Measurements from ENCODE around the gene GLYATL3.
A peak's percentile ranks its signal among the peaks of the same experiment; 100 is the strongest.
"Not testable (repeated sequence)": the region's sequence is repeated elsewhere in the genome, so short reads cannot be mapped to it uniquely, and the experiment has no call there.

The GLYATL3 gene

GRCh38 chr6:49499623-49500022 is at the start of gene GLYATL3:
GLYATL3 (plus strand) TSS chr6:49499923; CDS start chr6:49511991, 12,068 bp downstream.
- no peak for DNase-seq

GRCh38 chr6:49453221-49453620 is 46.5 kb upstream of the GLYATL3 start:
- no peak for DNase-seq

- no peak for DNase-seq
Measured at GRCh38 chr6:49454787-49455709, 44.7 kb upstream of the GLYATL3 start.

GRCh38 chr6:49457771-49458170 is 42.0 kb upstream of the GLYATL3 start:
- no peak for DNase-seq

- DNase-seq: no peak
Measured at GRCh38 chr6:49462071-49462470, 37.7 kb upstream of the GLYATL3 start.

GRCh38 chr6:49462599-49462926 is 37.2 kb upstream of the GLYATL3 start:
- DNase-seq: no peak

- peak; percentile 92 for DNase-seq
Measured at GRCh38 chr6:49462927-49463611, 36.7 kb upstream of the GLYATL3 start, which contains the start of the genes CENPQ and MMUT. CENPQ (plus strand) TSS chr6:49463370; CDS start chr6:49470177, 6,807 bp downstream. MMUT (minus strand) TSS chr6:49463253; CDS start chr6:49459466, 3,787 bp downstream.

GRCh38 chr6:49463612-49463967 is 36.1 kb upstream of the GLYATL3 start:
- no peak for DNase-seq

- no peak for DNase-seq
Measured at GRCh38 chr6:49464691-49465090, 35.0 kb upstream of the GLYATL3 start.

- no peak for DNase-seq
Measured at GRCh38 chr6:49468042-49468441, 31.7 kb upstream of the GLYATL3 start.

- DNase-seq: not testable (repeated sequence)
Measured at GRCh38 chr6:49476564-49476963, 23.2 kb upstream of the GLYATL3 start.

- no peak for DNase-seq
Measured at GRCh38 chr6:49479308-49479970, 20.3 kb upstream of the GLYATL3 start.

- DNase-seq: not testable (repeated sequence)
Measured at GRCh38 chr6:49481846-49482245, 17.9 kb upstream of the GLYATL3 start.

- not testable (repeated sequence) for DNase-seq
Measured at GRCh38 chr6:49483380-49483779, 16.3 kb upstream of the GLYATL3 start.

- DNase-seq: no peak
Measured at GRCh38 chr6:49490633-49491032, 9.1 kb upstream of the GLYATL3 start.

- no peak for DNase-seq
Measured at GRCh38 chr6:49497304-49497703, 2.4 kb upstream of the GLYATL3 start.

GRCh38 chr6:49499126-49499525 is 597 bp upstream of the GLYATL3 start:
- DNase-seq: no peak

- no peak for DNase-seq
Measured at GRCh38 chr6:49504666-49505065, 4.9 kb downstream of the GLYATL3 start.

GRCh38 chr6:49506569-49507111 is 6.9 kb downstream of the GLYATL3 start:
- no peak for DNase-seq

GRCh38 chr6:49509342-49509741 is 9.6 kb downstream of the GLYATL3 start:
- DNase-seq: no peak

- no peak for DNase-seq
Measured at GRCh38 chr6:49513153-49513989, 13.6 kb downstream of the GLYATL3 start.
